Activated T-helper 2 cell treated with anti-CD3 and anti-CD28 coated beads, Interferon-gamma antibody, Interleukin-2, Interleukin-4, amounts not matched to agents 10 μg/mL and 5 μg/mL and 100 μg/mL, durations not matched to agents 14 hours and 24 hours and 36 hours (primary cell): ENCODE measurements around the gene RBM22. TPM values are rescaled to one million over a fixed set of nuclear protein-coding genes. Genes with fewer than 3 reads are reported as not detected.
"Not testable (repeated sequence)": the region's sequence is repeated elsewhere in the genome, so short reads cannot be mapped to it uniquely, and the experiment has no call there.

Experiments used
- DNase-seq: peaks from one replicate; pipeline ENCODE4 v3.0.0; 2021; ENCODE audit warnings: low spot score
- H3K27ac Mint-ChIP-seq: one replicate; pipeline ENCODE4 v1.8.0; 2021; ENCODE audit warnings: mixed read lengths
- H3K27me3 Mint-ChIP-seq: one replicate; pipeline ENCODE4 v1.8.0; 2021; ENCODE audit warnings: low read depth, mixed read lengths
- H3K36me3 Mint-ChIP-seq: one replicate; pipeline ENCODE4 v1.8.0; 2021; ENCODE audit warnings: low read depth, mixed read lengths
- H3K4me1 Mint-ChIP-seq: one replicate; pipeline ENCODE4 v1.8.0; 2021; ENCODE audit warnings: low read depth, mixed read lengths
- H3K4me3 Mint-ChIP-seq: one replicate; pipeline ENCODE4 v1.8.0; 2021; ENCODE audit warnings: low read depth, mild to moderate bottlenecking, moderate library complexity, mixed read lengths
- H3K9me3 Mint-ChIP-seq: one replicate; pipeline ENCODE4 v1.8.0; 2021; ENCODE audit warnings: mixed read lengths
- intact Hi-C: fragments of 100-400 bp; cut with micrococcal nuclease; formaldehyde crosslinking; loops from one replicate; pipeline ENCODE4 v1.15.1; 2023
- total RNA-seq: library from RNA; stranded (reverse); gene quantifications from 2 replicates; pipeline ENCODE4 v1.2.3, GENCODE V29; 2022

Gene RBM22
- 65.2 and 71.7 TPM in 2 replicates for total RNA-seq

DNA sequence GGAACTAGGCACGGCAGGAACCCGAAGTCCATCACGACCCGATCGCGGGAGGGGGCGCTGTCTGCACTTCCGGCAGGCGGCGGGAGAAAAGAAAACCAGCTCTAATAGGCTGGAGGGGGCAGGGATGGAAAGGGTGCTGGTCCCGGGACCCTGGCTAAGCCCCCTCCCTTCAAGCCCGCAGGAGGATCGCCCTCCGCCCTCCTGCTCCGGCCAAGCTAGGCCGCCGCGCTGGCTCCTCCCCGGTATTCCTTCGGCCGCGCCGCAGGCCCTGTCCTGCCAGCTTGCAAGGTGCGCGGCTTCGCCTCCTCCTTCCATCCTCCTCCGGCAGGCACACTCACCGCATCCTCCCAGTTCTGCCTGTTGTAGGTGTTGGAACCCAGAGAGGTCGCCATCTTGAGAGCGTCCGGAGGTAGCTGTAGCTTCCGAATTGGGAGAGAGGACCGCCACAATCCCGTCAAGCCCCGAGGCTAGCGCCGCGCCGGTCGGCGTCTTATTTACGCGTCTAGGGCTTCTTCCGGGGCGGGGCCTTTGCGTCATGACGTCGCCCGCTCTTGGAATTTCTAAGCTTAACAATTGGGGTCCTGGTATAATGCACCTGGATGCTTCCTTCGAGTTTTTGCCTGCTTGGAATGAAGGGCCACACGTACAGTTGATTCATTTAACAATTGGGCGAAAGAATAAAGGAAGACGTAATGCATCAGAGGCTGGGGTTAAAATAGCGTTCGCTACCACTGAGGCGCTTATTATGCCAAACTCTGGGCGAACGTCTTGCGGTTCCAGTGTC, at the start of gene RBM22:
RBM22 (minus strand) TSS at position 469 of the 784 bp plus-strand sequence; CDS start at position 392, 77 bp downstream.
- intact Hi-C loops: loop anchor here (1.0 to 5.0 kb wide), 4 partner anchors 58 to 457 kb away; partner anchors contain the start of genes ANXA6 and IRGM

DNA sequence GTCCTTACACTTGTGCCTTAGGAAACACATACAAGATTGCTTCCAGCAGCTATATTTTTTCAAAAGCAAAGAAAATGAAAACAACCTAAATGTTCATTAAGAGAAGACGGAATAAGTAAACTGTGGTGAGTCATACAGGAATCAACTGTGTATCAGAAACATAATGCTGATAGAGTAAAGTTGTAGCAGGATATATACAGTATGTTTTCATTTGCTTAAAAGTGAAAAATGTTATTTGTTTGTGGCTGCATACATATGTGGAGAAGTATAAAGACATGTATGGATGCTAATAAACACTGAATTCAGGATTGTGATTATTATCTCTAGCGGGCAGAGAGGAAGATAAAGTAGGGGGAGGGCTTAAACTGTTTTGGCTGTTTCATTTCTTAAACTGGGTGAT, 49.6 kb upstream of the RBM22 start:
- no peak for DNase-seq
- peaks cover 27% of the 10 kb centered on the region for H3K4me1 Mint-ChIP-seq
- intact Hi-C loops: no loop called here
- peak overlapping the region; percentile 64 for H3K27ac Mint-ChIP-seq
- no peaks in the 10 kb centered on the region for H3K9me3 Mint-ChIP-seq
- no peaks in the 10 kb centered on the region for H3K27me3 Mint-ChIP-seq
- H3K36me3 Mint-ChIP-seq: peaks cover 69% of the 10 kb centered on the region
- no peak overlapping the region for H3K4me3 Mint-ChIP-seq

More for the DNA sequence above, at the start of gene RBM22:
- no peaks in the 10 kb centered on the region for H3K9me3 Mint-ChIP-seq
- H3K36me3 Mint-ChIP-seq: peaks cover 15% of the 10 kb centered on the region
- no peaks in the 10 kb centered on the region for H3K27me3 Mint-ChIP-seq
- peaks cover 6% of the 10 kb centered on the region for H3K4me1 Mint-ChIP-seq
- no peak within 1 kb of the TSS for H3K27ac Mint-ChIP-seq
- peak; percentile 86 for DNase-seq
- H3K4me3 Mint-ChIP-seq: no peak within 1 kb of the TSS

DNA sequence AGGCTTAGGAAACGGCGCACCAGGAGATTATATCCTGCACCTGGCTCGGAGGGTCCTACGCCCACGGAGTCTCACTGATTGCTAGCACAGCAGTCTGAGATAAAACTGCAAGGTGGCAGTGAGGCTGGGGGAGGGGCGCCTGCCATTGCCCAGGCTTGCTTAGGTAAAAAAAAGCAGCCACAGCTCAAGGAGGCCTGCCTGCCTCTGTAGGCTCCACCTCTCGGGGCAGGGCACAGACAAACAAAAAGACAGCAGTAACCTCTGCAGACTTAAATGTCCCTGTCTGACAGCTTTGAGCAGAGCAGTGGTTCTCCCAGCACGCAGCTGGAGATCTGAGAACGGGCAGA, 42.3 kb upstream of the RBM22 start:
- H3K9me3 Mint-ChIP-seq, H3K4me3 Mint-ChIP-seq, H3K27ac Mint-ChIP-seq, DNase-seq, H3K27me3 Mint-ChIP-seq: not testable (repeated sequence)
- intact Hi-C loops: loop anchor here (2.0 kb wide), 3 partner anchors 16 to 48 kb away; partner anchors contain the start of genes DCTN4 and SMIM3
- H3K36me3 Mint-ChIP-seq: peaks cover 66% of the 10 kb centered on the region
- peaks cover 53% of the 10 kb centered on the region for H3K4me1 Mint-ChIP-seq

DNA sequence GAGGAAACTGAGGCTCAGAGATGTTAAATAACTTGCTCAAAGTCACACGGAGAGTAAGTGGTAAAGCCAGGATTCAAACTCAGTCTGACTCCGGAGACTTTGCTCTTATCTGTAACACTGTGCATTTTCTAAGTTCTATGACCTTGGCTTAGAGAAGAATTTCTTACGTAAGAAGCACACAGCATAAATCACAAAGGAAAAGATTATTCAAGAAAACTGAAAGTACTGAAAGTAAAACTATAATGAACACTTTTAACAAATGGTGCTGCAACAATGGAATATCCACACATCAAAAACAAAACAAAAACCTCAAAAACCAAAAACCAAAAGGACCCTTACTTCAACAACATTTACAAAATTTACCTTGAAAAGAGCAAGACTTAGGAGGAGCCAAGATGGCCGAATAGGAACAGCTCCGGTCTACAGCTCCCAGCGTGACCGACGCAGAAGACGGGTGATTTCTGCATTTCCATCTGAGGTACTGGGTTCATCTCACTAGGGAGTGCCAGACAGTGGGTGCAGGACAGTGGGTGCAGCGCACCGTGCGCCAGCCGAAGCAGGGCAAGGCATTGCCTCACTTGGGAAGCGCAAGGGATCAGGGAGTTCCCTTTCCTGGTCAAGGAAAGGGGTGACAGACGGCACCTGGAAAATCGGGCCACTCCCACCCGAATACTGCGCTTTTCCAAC, 41.7 kb upstream of the RBM22 start:
- H3K27me3 Mint-ChIP-seq, H3K9me3 Mint-ChIP-seq, DNase-seq: not testable (repeated sequence)
- peaks cover 66% of the 10 kb centered on the region for H3K36me3 Mint-ChIP-seq
- H3K4me3 Mint-ChIP-seq: peak overlapping the region; percentile 45
- H3K4me1 Mint-ChIP-seq: peaks cover 57% of the 10 kb centered on the region
- peak overlapping the region; percentile 85 for H3K27ac Mint-ChIP-seq
- intact Hi-C loops: loop anchor here (2.0 kb wide), 3 partner anchors 16 to 48 kb away; partner anchors contain the start of genes DCTN4 and SMIM3

DNA sequence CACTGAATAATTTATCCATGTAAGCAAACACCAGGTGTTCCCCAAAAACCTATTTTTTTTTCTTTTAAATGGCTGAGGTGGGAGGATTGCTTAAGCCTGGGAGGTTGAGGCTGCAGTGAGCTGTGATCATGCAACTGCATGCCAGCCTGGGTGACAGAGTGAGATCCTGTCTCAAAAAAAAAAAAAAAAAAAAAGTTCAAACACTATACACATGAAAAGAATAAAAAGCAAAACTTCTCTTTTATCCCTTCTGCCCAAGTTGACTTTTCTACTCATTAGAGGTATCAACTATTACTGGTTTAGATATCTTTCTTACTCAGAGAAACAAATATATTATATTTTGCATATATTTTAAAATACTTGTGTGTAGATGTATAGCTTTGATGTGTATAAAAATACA, 40.1 kb upstream of the RBM22 start:
- H3K4me3 Mint-ChIP-seq: no peak overlapping the region
- DNase-seq: no peak
- no peaks in the 10 kb centered on the region for H3K27me3 Mint-ChIP-seq
- H3K36me3 Mint-ChIP-seq: peaks cover 75% of the 10 kb centered on the region
- H3K4me1 Mint-ChIP-seq: peaks cover 70% of the 10 kb centered on the region
- H3K27ac Mint-ChIP-seq: no peak overlapping the region
- H3K9me3 Mint-ChIP-seq: peaks cover 9% of the 10 kb centered on the region
- intact Hi-C loops: no loop called here

DNA sequence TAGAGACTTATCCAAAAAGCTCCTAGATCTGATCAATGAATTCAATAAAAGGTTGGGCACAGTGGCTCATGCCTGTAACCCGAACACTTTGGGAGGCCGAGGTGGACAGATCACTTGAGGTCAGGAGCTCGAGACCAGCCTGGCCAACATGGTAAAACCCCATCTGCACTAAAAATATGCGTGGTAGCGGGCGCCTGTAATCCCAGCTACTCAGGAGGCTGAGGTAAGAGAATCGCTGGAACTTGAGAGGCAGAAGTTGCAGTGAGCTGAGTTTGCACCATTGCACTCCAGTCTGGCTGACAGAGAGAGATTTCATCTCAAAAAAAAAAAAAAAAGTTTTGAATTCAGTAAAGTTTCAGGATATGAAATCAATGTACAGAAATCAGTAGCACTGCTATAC, 38.0 kb upstream of the RBM22 start:
- peaks cover 81% of the 10 kb centered on the region for H3K36me3 Mint-ChIP-seq
- no peaks in the 10 kb centered on the region for H3K27me3 Mint-ChIP-seq
- H3K27ac Mint-ChIP-seq: peak overlapping the region; percentile 54
- DNase-seq: no peak
- peaks cover 10% of the 10 kb centered on the region for H3K9me3 Mint-ChIP-seq
- H3K4me3 Mint-ChIP-seq: no peak overlapping the region
- peaks cover 73% of the 10 kb centered on the region for H3K4me1 Mint-ChIP-seq
- intact Hi-C loops: no loop called here

DNA sequence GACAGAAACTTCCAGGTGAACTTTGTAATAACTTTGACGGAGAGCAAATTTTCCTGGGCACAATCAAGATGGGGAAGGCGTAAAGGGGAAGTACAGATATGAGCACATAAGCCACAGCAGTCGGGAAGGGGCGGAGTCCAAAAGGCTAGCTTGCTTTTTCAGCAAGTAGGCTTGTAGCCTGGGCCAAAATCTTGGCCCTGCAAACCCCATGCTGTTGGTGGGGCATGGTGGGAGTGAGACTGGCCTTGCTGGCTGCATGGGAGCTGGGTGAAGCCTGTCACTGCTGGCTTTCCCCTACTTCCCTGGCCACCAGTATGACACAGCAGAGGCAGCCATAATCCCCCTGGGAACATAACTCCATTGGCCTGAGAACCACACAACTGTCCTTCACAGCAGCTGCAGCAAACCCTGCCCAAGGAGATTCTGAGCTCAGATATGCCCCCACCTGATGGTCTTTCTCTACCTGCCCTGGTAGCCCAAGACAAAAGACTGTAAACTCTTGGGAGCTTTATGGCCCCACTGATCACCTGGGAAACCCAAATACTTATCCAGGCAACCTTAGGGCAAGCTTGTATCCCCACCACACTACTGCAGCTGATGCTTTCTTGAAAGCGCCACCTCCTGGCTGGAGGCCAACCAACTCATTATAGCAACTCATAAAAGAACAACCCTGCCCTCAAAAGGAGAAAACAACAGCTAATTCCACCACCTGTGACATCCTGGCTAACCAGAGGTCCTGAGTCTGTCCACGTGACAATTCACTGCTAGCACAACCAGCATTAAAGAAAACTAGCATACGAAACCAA, 33.9 kb upstream of the RBM22 start:
- H3K4me3 Mint-ChIP-seq: no peak overlapping the region
- no peak for DNase-seq
- peaks cover 49% of the 10 kb centered on the region for H3K4me1 Mint-ChIP-seq
- H3K27me3 Mint-ChIP-seq: no peaks in the 10 kb centered on the region
- peaks cover 10% of the 10 kb centered on the region for H3K9me3 Mint-ChIP-seq
- H3K36me3 Mint-ChIP-seq: peaks cover 82% of the 10 kb centered on the region
- intact Hi-C loops: no loop called here
- H3K27ac Mint-ChIP-seq: peak overlapping the region; percentile 39

DNA sequence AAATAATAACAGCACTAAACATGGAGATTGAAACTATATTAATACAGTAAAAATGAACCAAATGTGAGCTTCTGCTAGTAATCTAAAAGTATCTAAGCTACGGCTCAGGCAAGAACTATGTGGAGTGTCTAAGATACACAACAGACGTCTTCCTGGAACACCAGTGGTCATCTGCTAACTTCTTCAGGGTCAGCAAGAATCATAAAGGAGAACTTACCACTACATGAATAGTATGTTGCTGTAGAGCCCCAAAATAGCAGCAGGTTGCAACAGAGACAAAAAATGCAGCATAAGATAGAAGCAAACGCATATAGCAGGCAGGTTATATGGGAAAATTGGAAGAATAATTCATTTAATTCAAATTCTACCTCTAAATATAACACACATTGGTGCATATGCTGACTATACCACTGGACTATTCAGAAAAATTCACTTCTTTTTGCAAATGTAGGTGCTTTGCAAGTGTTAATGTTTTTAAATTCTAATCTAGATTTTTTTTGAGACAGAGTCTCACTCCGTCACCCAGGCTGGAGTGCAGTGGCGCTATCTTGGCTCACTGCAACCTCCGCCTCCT, 30.9 kb upstream of the RBM22 start:
- DNase-seq: no peak
- Mint-ChIP-seq H3K27ac (peak overlapping the region; percentile 38), H3K9me3 (peaks cover 7% of the 10 kb centered on the region), H3K4me1 (peaks cover 20% of the 10 kb centered on the region), H3K36me3 (peaks cover 75% of the 10 kb centered on the region), H3K27me3 (no peaks in the 10 kb centered on the region), H3K4me3 (no peak overlapping the region)
- intact Hi-C loops: no loop called here

DNA sequence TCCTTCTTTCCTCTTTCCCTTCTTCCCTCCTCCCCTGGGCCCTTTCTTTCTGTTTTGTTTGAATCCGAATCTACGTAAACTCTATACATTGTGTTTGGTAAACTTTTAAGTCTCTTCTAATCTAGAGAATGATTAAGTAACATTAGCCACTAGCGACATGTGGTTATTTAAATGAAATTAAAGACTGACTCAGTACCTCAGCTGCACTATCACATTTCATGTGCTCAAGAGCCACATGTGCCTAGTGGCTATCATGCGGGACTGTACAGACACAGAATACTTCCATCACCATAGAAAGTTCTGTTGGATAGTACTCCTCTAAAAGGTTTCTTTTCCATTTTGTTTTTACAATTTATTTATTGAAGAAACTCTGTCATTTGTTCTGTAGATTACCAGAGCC, 29.0 kb upstream of the RBM22 start:
- H3K27ac Mint-ChIP-seq: no peak overlapping the region
- H3K9me3 Mint-ChIP-seq: no peaks in the 10 kb centered on the region
- DNase-seq: no peak
- no peak overlapping the region for H3K4me3 Mint-ChIP-seq
- no peaks in the 10 kb centered on the region for H3K27me3 Mint-ChIP-seq
- H3K4me1 Mint-ChIP-seq: peaks cover 8% of the 10 kb centered on the region
- intact Hi-C loops: no loop called here
- peaks cover 65% of the 10 kb centered on the region for H3K36me3 Mint-ChIP-seq

DNA sequence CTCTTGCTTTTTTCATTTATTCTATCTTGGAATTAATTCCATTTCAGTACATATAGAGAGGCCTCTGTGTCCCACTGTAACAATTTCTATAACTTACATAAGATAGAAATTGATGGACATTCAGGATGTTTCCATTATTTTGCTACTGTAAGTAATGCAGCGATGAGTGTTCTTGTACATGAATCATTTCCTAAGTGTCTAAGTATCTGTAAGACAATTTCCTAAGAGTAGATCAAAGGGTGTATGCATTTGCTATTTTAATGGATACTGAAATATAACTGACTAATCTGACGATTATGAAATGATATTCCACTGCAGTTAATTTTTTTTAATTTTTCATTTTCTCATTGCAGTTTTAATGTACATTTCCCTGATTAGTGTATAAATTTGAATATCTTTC, 23.0 kb upstream of the RBM22 start:
- Mint-ChIP-seq H3K36me3 (peaks cover 67% of the 10 kb centered on the region), H3K27me3 (no peaks in the 10 kb centered on the region), H3K9me3 (no peaks in the 10 kb centered on the region), H3K27ac (no peak overlapping the region), H3K4me1 (no peaks in the 10 kb centered on the region), H3K4me3 (no peak overlapping the region)
- DNase-seq: no peak
- intact Hi-C loops: no loop called here

DNA sequence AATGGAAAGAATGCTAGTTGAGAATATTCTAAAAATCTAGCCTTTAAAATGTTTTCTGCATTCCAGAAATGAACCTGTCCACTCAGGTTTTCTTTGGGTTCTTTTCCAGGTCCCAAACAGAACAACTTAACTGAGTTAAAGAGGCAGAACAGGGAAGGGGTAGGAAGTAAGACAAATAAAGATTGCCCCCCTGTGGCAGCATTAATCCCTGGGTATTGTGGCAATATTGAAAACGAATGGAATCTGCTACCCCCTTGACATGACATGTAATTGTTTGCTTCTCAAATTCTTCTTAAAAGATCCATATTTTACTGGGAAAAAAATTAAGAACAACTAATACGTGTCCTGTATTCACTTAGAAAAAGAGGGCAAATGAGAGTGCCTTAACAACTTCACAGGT, 9.3 kb upstream of the RBM22 start:
- Mint-ChIP-seq H3K36me3 (peaks cover 34% of the 10 kb centered on the region), H3K27me3 (no peaks in the 10 kb centered on the region), H3K9me3 (no peaks in the 10 kb centered on the region), H3K4me1 (no peaks in the 10 kb centered on the region), H3K4me3 (no peak overlapping the region), H3K27ac (no peak overlapping the region)
- intact Hi-C loops: no loop called here
- no peak for DNase-seq

DNA sequence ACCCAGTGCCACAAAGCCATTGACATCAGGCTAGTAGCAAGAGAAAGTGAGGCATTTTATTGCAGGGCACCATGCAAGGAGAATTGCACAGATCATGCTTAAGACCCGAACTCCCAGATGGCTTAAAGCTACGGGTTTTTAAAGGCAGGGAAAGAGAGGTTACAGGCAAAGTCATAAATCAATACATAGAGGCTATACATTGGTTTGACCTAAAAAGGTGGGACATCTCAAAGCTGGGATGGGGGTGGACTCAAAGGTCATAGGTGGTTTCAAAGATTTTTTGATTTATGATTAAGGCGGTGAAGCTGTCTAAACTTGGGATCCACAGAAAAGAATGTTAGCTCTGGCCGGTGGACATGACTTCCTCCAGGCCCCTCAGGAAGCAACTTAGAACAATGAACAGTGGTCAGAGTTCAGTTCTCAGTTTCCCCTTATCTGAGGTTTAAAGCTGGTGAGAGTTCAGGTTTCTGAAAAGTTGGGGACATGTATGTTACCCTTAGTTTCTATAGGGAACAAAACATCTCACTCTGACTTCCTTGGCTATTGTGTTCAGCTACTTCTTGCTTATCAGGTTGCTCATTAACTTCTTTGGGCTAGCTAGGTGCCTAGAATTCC, 6.0 kb upstream of the RBM22 start:
- Mint-ChIP-seq H3K27ac (no peak overlapping the region), H3K9me3 (no peaks in the 10 kb centered on the region), H3K4me3 (no peak overlapping the region), H3K36me3 (peaks cover 30% of the 10 kb centered on the region), H3K27me3 (no peaks in the 10 kb centered on the region), H3K4me1 (peaks cover 4% of the 10 kb centered on the region)
- DNase-seq: no peak
- intact Hi-C loops: no loop called here
